Renal cortical epithelial cell (primary cell): ENCODE results near the gene SHCBP1. TPM values are rescaled to one million over a fixed set of nuclear protein-coding genes. Genes with fewer than 3 reads are reported as not detected.
"Not testable (repeated sequence)": the region's sequence is repeated elsewhere in the genome, so short reads cannot be mapped to it uniquely, and the experiment has no call there.

Experiments
- DNase-seq: peaks from one replicate; pipeline ENCODE4 v3.0.0-alpha.2; 2011; ENCODE audit warnings: low read depth
- total RNA-seq: library from RNA; depleted of rRNA; stranded (reverse); fragments of >200 nt; gene quantifications from 2 replicates; pipeline ENCODE4 v1.2.3, GENCODE V29; 2014

Gene SHCBP1
- 0.85 and 8.7 TPM in 2 replicates for total RNA-seq

GRCh38 chr16:46621006-46621933 is at the start of gene SHCBP1:
TSS of gene SHCBP1 (minus strand) at chr16:46621379. CDS start at chr16:46621359, 20 bp downstream.
- peak; percentile 68 for DNase-seq

- DNase-seq: no peak
Measured at GRCh38 chr16:46662123-46662522, 40.9 kb upstream of the SHCBP1 start.

GRCh38 chr16:46658925-46659324 is 37.7 kb upstream of the SHCBP1 start:
- DNase-seq: no peak

- no peak for DNase-seq
Measured at GRCh38 chr16:46651305-46651704, 30.1 kb upstream of the SHCBP1 start.

GRCh38 chr16:46650254-46650623 is 29.1 kb upstream of the SHCBP1 start:
- no peak for DNase-seq

- DNase-seq: no peak
Measured at GRCh38 chr16:46649588-46650253, 28.5 kb upstream of the SHCBP1 start.

GRCh38 chr16:46648656-46649055 is 27.5 kb upstream of the SHCBP1 start:
- no peak for DNase-seq

- peak; percentile 13 for DNase-seq
Measured at GRCh38 chr16:46638947-46639925, 18.1 kb upstream of the SHCBP1 start.

- no peak for DNase-seq
Measured at GRCh38 chr16:46632778-46633733, 11.9 kb upstream of the SHCBP1 start.

- DNase-seq: peak; percentile 32
Measured at GRCh38 chr16:46629331-46630219, 8.4 kb upstream of the SHCBP1 start.

GRCh38 chr16:46627746-46628145 is 6.6 kb upstream of the SHCBP1 start:
- no peak for DNase-seq

GRCh38 chr16:46626681-46627080 is 5.5 kb upstream of the SHCBP1 start:
- not testable (repeated sequence) for DNase-seq

GRCh38 chr16:46624862-46625261 is 3.7 kb upstream of the SHCBP1 start:
- not testable (repeated sequence) for DNase-seq

GRCh38 chr16:46623707-46624106 is 2.5 kb upstream of the SHCBP1 start:
- not testable (repeated sequence) for DNase-seq

- DNase-seq: not testable (repeated sequence)
Measured at GRCh38 chr16:46623246-46623645, 2.1 kb upstream of the SHCBP1 start.

GRCh38 chr16:46621934-46622676 is 926 bp upstream of the SHCBP1 start:
- DNase-seq: no peak

- DNase-seq: no peak
Measured at GRCh38 chr16:46620266-46621005, 743 bp downstream of the SHCBP1 start.

- no peak for DNase-seq
Measured at GRCh38 chr16:46618516-46618915, 2.7 kb downstream of the SHCBP1 start.
